HepG2 (cell line): Measurements from ENCODE around the gene ZNF213. TPM values are rescaled to one million over a fixed set of nuclear protein-coding genes. Genes with fewer than 3 reads are reported as not detected.

ENCODE experiments used
- ARID4A ChIP-seq: sonication (generic); formaldehyde crosslinking; IDR thresholded peaks from 2 replicates; pipeline ENCODE4 v1.5.0; 2020; ENCODE audit warnings: mild to moderate bottlenecking, missing genetic modification reagents, borderline replicate concordance
- ATF1 ChIP-seq: IDR thresholded peaks from 2 replicates; pipeline ENCODE4 v1.6.1; 2016; ENCODE audit warnings: mild to moderate bottlenecking, control low read depth
- E2F1 ChIP-seq: sonication (generic); formaldehyde crosslinking; IDR thresholded peaks from 2 replicates; pipeline ENCODE4 v1.5.0; 2020; ENCODE audit warnings: missing genetic modification reagents
- GZF1 ChIP-seq: sonication (generic); formaldehyde crosslinking; IDR thresholded peaks from 2 replicates; pipeline ENCODE4 v1.5.1; 2020; ENCODE audit warnings: mild to moderate bottlenecking, missing genetic modification reagents
- HDAC1 ChIP-seq: sonication (generic); formaldehyde crosslinking; IDR thresholded peaks from 2 replicates; pipeline ENCODE4 v1.5.1; 2020; ENCODE audit warnings: mild to moderate bottlenecking, missing genetic modification reagents
- NFATC3 ChIP-seq: sonication (generic); formaldehyde crosslinking; IDR thresholded peaks from 2 replicates; pipeline ENCODE4 v1.5.1; 2020; ENCODE audit warnings: mild to moderate bottlenecking, missing genetic modification reagents
- PITX1 ChIP-seq: sonication (generic); formaldehyde crosslinking; IDR thresholded peaks from 2 replicates; pipeline ENCODE4 v1.5.1; 2020; ENCODE audit warnings: mild to moderate bottlenecking, missing genetic modification reagents
- ZBTB14 ChIP-seq: sonication (generic); formaldehyde crosslinking; IDR thresholded peaks from 2 replicates; pipeline ENCODE4 v1.4.0; 2020; ENCODE audit warnings: missing genetic modification reagents
- ZNF256 ChIP-seq: sonication (generic); formaldehyde crosslinking; conservative IDR thresholded peaks from 2 replicates; pipeline ENCODE4 v1.4.0; 2020; ENCODE audit warnings: missing genetic modification reagents
- ZNF407 ChIP-seq: sonication (generic); formaldehyde crosslinking; IDR thresholded peaks from one replicate; pipeline ENCODE4 v1.5.1; 2020; ENCODE audit warnings: mild to moderate bottlenecking, missing genetic modification reagents; ENCODE audit errors: not compliant biosample characterization
- ZNF816 ChIP-seq: sonication (generic); formaldehyde crosslinking; IDR thresholded peaks from 2 replicates; pipeline ENCODE4 v1.8.0; 2022; ENCODE audit warnings: missing genetic modification reagents, mild to moderate bottlenecking, borderline replicate concordance
- ZNF83 ChIP-seq: sonication (generic); formaldehyde crosslinking; IDR thresholded peaks from 2 replicates; pipeline ENCODE4 v1.4.0; 2020; ENCODE audit warnings: missing genetic modification reagents, mild to moderate bottlenecking, borderline replicate concordance
- ZNF841 ChIP-seq: sonication (generic); formaldehyde crosslinking; IDR thresholded peaks from 2 replicates; pipeline ENCODE4 v1.8.1; 2023; ENCODE audit warnings: missing genetic modification reagents, borderline replicate concordance
- polyA plus RNA-seq, 8 experiments: library from polyadenylated mRNA; depleted of rRNA in 3 of 8; stranded (reverse) in 7 of 8; unstranded in 1 of 8; fragments of >200 nt; fragmentation: Illumina TruSeq in 4 of 8; extraction: Trizol in 4 of 8; gene quantifications; 2 replicates each; pipeline versions ENCODE4 v1.2.1 to v1.2.3, GENCODE V29; 2011 to 2016; ENCODE audit warnings: low read depth in 4 of 8, missing spikeins in 1 of 8, mixed read lengths in 1 of 8; ENCODE audit not compliant: insufficient read depth in 1 of 8
- total RNA-seq, 5 experiments: library from RNA; depleted of rRNA; stranded (reverse); fragments of >200 nt; fragmentation: Illumina TruSeq; extraction: Trizol; gene quantifications; 2 replicates each; pipeline ENCODE4 v1.2.3, GENCODE V29; 2016; ENCODE audit warnings: low read depth in 1 of 5

ZNF213 gene
- total and polyA plus RNA-seq, 2 of the 13 experiments (the other 11 are each of a cell fraction or from before 2014, with no cell fraction given): 0.59 to 0.97 TPM

GRCh38 chr16:3112058-3112880 lies 22.6 kb upstream of the ZNF213 start, which contains the start of gene ZNF205 (continued):
- TF ChIP-seq ZNF407 (CRISPR knock-in tag) (no peak), ZBTB14 (CRISPR knock-in tag) (peak; percentile 93), ZNF841 (CRISPR knock-in tag) (no peak), PITX1 (CRISPR knock-in tag) (peak; percentile 79; the same call in 1 of the 2 replicates), HDAC1 (CRISPR knock-in tag) (peak; percentile 91), E2F1 (CRISPR knock-in tag) (no peak), ZNF256 (CRISPR knock-in tag) (peak; percentile 62; the same call in 1 of the 2 replicates), GZF1 (CRISPR knock-in tag) (no peak), ARID4A (peak; percentile 87; the same call in 1 of the 2 replicates), NFATC3 (CRISPR knock-in tag) (no peak), ATF1 (no peak), ZNF83 (CRISPR knock-in tag) (no peak), ZNF816 (CRISPR knock-in tag) (0 out of 2 replicates have a peak, but pooled peaks have one; percentile 43)
